Stimulated activated naive CD8-positive, alpha-beta T cell treated with anti-CD3 and anti-CD28 coated beads, Interleukin-15, Interleukin-2, amounts not matched to agents 100 U/mL and 50 U/mL, for 24 hours (primary cell): ENCODE results near the gene PALLD.

Experiments
- ATAC-seq: fragments of 150-1000 bp; cut with Tn5 transposase; one replicate; pipeline ENCODE4 v1.10.0; 2021
- DNase-seq: peaks from one replicate; pipeline ENCODE4 v3.0.0; 2021

Gene PALLD

DNA sequence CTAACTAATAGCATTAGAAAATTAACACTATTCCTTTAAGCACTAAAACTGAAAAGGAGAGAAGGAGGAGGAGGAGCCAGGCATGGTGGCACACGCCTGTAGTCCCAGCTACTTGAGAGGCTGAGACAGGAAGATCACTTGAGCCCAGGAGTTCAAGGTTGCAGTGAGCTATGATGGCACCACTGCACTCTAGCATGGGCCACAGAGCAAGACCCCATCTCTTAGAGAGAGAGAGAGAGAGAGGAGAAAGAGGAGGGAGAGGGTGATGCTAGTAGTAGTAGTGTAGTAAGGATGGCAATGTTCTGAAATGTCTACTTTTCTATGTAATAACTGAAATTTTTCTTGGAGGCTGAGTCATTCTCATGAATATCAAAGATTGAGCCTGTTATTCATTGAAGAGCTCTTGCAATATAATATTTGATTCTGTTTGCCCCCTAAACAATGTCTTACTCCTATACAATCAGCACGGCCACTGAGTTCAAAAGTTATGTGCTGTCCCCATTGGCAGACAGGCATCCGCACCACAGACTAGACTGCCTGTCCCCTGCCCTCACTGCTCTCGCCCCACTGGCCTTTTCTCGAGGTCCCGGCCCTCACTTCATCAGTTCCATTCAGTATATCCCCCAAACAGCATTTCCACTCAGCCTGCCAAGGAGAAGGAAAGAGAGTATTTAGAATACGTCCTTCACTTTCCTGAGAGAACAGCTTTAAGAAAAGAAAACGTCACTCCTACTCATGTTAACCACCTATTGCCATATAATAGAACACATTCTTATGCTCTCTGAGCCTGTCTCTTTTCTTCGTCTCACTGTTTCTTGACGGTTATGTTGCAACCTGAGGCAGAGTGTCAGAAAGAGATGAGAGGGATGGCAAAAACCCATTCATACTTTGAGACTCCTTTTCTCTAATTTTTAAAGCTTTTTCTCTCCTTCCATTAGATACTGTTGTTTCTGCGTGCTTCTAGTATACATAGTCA, 238.1 kb downstream of the PALLD start:
- ATAC-seq (no peak), DNase-seq (no peak)

DNA sequence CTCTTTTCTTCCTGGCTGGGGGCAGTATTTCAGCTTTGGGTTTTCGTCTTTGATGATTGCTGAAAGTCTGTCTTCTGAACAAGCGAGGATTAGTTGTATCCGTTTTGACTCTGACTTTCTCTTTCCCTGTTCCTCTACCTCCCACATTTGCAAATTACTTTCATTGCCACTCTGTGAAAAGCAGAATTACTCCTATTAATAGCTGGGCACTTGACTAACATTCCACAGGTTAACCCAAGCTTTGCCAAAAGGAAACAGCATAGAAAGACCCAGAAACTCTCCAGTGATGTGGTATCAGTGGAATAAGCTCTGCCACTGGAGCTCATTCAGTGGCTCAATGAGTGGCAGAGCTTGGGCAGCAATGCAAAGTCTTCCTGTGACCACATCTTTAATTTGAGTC, 238.9 kb downstream of the PALLD start:
- DNase-seq = no peak
- ATAC-seq = no peak

DNA sequence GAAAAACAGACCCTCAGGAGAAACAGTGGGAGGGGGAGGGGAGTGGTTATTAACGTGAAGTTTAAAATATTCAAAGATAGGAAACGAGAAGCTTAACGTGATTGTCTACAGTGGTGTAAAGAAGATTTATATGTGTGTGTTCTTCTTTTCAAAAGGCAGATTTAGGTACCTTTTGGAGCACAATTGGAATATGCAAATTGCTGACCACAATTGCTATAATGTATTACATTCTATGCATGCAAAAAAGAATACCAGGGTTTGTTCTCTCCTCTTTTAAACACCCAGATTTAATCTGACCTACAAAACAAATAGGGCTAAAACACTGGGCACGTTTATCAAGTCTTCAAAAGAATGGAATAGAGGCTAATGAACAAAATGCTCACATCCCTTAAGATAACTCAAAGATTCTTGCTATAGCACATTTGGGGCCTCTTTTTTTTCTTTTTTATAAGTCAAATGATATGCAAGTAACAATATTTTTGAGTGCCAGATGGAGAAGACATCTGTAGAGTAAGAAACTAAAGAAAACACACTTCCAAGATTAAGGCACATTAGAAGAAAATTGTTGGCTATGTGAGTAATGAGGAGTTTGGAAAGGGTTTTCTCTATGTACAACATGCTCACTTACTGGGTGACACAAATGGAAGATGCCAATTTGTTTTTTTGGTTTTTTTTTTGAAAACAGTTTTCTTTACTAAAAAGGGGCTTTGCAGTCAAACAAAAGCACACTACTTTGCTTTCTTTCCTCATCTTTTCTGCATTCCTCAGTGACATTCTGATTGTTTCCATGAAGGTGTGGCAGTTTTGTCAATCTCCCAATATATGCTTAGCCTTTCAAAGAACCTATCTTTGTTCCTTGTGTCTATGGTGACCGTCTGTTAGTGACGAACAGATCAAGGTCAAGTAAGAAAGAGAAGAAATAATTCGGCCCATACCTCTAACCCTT, 240.3 kb downstream of the PALLD start:
- DNase-seq (no peak), ATAC-seq (no peak)

DNA sequence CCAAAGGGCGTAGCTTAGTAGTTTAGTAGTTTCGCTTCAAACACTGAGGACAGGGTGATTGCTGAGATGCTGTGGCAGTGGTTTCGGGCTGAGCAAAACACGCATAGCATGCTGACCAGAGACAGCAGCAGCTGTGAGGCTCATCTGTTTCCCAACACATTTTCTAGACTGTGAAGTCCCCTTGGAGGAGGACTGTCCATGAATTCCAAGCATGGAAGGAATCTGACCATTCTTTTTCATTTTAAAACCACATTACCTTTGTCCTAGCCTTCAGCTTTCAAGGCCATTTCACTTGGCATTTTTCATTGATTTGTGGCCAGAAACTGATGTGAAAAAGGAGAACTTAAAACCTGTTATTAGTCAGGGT, 240.9 kb downstream of the PALLD start:
- ATAC-seq = no peak
- DNase-seq = no peak

DNA sequence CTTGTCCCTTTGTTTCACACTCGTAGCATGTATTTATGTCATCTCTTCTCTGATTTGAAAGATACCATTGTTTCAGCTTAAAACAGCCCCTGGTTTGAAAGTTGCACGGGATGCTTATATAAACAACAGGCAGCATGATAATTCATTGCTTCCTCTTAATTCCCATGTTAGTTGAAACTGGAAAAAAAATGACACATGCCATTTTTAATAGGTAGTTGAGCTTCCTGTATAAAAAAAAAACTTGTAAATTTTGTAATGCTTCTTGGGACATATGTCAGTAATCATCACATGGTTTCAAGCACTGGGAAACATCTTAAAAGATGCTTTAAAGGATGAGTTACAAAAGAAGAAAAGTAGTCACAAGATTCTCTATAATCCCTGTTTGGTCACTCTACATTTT, 243.0 kb downstream of the PALLD start:
- no peak for ATAC-seq
- no peak for DNase-seq

DNA sequence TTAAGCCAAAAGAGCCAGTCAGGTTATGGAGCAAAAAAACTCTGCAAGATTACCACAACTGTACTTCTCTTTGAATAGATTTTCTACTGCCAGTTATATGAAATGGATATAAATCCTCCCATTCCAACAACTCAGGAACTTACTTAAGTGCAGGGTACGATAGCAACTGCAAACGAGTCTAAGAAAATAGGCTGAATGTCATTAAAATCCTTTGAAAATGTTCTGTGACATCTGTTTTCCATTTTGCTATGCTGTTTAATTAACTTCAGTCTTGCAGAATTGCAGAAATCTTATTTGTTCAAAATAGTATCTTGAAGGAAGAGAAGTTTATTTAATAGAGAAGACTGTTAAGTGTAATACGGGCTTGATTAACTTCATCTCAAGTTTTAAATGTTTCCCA, 243.8 kb downstream of the PALLD start:
- ATAC-seq = no peak
- no peak for DNase-seq

DNA sequence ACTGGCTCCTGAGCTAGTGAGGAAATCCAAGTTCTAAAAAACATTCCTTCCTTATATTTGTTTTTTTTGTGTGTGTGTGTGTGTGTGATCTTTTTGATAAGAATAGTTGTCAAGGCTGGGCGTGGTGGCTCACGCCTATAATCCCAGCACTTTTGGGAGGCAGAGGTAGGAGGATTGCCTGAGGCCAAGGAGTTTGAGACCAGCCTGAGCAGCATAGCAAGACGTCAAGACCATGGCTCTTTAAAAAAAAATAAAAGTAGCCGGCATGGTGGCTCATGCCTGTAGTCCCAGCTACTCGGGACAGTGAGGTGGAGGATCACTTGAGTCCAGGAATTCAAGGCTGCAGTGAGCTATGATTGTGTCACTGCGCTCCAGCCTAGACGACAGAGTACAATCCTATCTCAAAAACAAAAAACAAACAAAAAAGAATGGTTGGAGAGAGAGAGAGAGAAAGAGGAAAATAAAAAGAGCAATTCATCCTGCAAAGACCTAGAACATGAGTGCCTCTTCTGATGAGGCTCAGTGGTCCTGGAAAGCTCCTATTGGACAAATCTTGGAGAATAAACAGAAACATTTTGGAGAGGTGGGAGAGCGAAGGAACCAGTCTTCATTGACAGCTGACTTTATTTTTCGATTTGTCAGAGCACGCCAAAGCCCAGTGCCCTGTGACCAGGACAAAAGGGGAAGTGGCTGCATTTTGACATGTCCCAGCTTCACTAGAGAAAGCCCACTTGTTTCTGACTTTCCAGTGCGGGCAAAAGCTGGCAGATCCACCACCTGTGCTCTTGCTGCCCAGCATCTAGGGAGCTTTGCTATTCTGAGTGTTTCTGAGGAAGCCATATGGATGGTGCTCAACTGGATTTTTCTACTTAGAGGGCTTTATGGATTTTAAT, 244.7 kb downstream of the PALLD start:
- DNase-seq = no peak
- no peak for ATAC-seq

DNA sequence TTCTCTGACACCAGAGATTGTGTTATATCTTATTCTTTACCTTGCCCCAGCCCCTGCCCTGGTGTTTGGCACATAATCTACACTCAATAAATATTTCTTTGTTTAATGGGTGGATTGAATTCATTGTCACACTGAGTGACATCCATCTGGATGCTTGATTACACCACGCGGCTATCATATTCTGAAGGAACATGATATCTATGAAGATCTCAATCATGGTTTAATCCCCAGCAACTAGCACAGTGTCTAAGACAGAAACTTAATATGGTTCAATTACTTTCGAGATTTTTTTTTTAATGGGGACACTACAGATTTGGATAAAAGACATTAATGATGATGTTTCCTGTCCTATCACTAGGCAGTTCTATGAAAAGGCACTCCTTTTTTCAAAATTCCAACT, 246.3 kb downstream of the PALLD start:
- ATAC-seq = no peak
- DNase-seq = no peak

DNA sequence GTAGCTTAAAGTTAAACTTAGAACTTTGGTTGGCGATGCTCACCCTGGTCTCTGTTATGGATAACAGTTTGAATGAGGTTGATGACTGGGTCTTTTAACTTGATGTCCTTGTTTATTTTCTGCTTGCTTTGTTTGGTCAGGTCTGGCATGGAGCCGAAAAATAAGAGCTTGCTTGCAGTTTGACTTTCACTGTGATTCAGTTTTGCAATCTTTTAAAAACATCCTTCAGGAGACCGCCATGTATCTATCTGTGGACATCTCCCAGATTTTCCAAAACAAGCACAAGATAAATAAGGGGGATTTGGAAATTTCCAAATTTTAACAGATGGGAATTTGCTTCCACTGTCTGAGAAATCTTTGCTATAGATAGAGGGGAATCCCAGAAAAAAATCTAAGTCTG, 246.7 kb downstream of the PALLD start:
- DNase-seq (no peak), ATAC-seq (no peak)

DNA sequence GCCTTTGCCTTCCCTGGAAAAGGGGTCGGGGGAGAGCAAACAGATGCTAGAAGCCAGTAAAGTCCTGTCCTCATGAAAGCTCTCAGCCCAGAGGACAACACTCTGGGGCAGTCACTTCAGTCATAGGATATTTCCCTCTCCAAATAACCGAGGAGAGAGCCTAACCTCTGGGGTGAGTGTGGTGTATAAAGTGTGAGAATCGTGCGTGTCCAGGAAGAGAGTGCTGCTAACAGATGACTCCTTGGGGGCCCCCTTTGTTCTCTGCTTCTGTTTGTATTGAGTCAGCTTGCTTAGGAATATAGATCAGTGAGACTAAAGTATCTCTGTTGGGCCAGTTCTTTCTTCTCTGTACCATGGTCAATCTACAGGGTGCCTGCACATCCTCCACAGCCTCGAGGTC, 247.2 kb downstream of the PALLD start:
- no peak for ATAC-seq
- DNase-seq = no peak

DNA sequence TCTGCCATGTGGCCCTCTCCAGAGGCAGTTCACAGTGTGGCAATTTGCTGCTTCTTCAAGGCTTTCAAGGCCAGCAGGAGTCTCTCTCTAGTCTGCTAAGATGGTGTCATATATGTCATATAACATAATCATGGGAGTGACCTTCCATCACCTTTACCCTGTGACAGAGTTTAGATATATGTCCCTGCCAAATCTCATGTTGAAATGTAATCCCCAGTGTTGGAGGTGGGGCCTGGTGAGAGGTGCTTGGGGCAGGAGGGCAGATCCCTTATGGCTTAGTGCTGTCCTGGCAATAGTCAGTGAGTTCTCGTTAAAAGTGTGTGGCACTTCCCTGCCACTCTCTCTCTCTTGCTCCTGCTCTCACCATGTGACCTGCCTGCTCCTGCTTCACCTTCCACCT, 252.0 kb downstream of the PALLD start:
- no peak for DNase-seq
- ATAC-seq = no peak

DNA sequence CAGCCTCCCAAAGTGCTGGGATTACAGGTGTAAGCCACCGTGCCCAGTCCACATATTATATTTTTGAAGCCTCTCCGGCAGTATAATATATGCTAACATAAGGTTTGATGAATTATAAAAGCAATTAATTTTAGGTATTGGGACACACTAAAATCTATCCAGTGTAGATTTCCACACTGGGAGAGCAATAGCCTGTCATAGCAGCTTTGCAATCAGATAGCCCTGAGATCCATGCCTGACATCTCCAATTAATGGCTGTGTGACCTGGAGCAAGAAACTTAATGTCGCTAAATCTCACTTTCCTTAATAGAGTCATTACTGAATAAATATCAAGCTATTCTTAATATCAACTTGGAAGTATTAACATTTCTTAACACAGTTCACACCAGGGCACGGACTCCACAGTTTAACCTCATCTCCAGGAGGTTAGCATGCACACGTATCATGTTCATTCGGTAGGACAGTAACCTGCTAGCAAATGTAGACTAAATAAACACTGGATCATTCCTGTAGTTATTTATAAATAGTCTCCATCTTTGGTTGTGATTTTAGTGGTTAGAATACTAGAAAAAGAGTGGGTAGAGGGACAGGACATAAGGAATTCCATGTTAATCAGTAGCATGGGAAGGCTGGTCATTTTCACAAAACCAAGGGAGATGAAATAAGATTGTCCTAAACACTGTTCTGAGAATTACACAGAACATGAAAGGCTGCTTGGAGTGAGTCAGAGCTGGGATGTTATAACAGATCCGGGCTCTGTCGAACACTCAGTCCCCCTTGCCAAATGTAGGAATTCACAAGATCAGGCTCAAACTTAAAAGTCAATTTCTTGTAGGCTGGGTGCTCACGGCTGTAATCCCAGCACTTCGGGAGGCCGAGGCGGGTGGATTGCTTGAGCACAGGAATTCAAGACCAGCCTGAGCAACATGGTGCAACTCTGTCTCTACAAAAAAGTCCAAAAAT, 254.7 kb downstream of the PALLD start:
- no peak for DNase-seq
- ATAC-seq = no peak

DNA sequence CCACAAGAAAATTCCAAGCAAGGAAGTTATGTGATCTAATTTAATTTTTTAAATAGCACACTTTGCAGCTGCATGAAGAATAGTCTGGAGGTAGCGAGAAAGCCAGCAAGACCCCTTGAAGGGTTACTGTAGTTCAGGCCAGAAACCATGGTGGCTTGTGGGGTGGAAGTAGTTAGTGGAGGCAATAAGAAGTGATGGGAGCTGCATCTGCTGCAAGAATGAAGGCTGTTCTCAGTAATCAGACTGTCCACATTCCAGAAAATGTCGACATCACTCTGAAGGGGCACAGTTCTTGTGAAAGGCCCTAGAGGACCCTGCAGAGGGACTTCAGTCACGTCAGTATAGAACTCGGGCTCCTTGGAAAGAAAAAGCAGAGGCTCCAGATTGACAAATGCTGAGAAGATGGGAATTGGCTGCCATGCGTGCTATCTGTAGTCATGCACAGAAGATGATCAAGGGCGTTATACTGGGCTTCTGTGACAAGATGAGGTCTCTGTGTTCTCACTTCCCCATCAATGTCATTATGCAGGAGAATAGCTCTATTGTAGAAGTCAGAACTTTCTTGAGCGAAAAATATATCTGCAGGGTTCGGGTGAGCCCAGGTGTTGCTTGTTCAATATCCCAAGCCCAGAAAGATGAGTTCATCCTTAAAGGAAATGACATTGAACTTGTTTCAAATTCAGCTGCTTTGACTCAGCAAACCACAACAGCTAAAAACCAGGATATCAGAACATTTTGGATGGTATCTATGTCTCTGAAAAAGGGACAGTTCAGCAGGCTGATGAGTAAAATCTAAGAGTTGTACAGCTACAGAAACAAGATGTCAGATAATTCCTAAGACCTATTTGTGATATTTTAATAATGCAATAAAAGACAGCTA, 259.0 kb downstream of the PALLD start:
- ATAC-seq (no peak), DNase-seq (no peak)

DNA sequence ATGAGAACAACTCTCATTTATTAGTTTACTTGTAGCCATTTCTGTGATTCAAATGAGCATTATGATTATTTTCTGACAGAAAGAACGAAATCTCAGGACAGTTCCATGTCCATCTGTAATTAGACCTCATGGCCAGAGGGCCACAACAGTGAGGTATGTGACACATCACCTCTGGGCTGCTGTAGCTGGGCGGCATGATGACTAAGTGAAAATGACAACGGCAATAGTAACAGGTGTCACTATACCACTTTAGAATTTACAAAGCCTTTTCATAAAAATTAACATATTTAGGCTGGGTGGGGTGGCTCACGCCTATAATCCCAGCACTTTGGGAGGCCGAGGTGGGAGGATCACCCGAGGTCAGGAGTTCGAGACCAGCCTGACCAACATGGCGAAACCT, 260.6 kb downstream of the PALLD start:
- ATAC-seq = no peak
- DNase-seq = no peak

DNA sequence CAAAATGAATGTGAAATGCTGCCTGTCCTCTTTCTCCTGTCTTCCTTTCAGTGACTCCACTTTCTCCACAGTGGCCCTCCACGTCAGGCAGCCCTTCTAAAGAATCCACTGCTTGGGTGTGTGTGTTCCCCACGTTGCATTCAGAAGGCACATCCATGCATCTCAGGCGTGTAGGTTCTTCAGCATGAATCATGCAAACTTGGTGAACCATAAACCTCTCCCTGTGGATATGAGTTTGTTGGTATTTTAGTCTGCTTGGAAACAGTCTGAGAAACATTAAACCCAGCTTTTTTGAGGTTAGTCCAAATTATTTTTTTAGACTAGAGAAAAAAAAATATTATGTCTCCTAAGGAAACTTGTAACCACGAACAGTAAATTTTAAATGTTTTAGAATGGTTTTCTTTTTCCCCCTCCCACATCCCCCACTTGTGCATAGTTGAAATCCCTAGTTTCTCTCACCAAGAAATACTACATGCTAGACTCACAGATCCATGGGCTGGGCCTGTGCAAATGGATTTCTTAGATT, 261.6 kb downstream of the PALLD start:
- ATAC-seq = no peak
- DNase-seq = no peak

DNA sequence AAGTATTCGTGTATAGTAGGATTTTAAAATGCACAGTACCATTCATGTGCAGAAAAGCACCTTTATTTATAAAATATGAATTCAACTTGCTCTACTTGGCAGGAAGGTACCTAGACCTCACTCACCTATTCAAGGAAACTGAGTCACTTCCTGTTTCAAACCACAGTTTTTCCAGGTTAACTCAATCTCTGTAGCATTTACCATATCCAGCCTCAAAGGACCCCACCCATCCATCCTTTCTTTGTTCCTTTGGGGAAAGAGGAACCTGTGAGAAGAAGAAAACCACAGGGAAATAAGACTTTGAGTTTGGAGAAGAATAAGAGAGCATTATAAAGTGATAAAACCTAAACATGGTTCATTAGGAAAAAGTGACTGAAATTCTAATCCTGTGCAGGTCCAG, 262.5 kb downstream of the PALLD start:
- DNase-seq = no peak
- ATAC-seq = no peak

DNA sequence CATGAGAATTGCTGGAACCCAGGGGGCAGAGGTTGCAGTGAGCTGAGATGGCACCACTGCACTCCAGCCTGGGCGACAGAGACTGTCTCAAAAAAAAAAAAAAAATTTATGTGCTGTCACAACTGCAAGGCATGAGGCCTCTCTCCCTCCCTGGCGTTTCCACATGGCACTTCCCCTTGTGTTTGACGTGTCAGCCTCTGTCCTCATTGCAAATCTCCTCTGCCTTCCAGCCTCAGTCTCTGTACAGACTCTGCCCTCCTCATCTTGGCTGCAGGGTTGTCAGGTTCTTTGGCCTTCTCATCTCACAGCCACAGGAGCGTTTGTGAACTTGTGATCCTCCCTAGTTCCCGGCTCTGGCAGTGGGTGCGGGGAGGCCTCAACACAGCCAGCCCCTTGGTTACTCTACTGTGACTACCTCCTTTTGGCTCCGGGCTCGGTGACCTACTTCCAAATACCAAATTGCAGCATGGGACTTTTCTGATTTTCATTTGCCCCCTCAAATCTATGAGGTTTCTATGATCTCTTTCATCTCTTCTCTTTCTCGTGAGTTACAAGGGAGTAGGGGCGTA, 263.2 kb downstream of the PALLD start:
- ATAC-seq (no peak), DNase-seq (no peak)

DNA sequence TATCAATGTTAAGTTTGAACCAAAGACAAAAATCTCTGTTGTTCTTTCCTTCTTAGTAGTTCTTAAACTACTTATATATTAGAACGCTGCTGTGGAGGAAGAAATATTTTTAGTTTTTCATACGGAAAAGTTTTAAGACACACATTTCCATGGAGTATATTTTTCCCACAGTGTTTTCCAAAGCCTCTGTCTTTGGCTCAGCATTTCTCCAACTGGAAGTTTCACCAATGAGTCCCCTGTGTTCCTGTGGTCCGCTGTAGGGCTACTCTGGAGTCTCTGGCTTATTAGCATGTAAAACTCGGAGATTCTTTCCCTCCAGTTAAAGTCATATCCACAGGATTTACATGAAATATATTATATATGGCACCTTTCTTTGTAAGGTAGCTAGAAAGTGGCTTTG, 264.2 kb downstream of the PALLD start:
- ATAC-seq (no peak), DNase-seq (no peak)

DNA sequence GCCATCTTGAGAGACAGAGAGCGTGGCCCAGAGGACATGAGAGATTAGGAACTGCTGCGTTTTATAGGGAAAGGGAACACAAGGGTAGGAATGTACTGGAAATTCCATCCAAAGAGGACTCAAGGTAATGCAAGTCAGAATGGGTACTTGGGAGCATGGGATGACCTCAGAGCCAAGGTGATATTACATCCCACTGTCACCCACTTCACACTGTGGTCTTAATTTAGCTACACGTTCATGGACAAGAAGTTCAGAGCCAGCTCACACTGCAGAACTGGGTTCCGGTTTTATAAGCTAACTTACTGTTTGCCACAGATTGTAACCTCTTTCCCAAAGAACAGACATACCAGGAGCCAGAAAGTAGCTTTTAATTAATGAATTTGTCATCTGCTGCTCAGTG, 268.5 kb downstream of the PALLD start:
- no peak for ATAC-seq
- DNase-seq = no peak
